GM19023 (cell line): Measurements from ENCODE around the gene WRAP53.
"Not testable (repeated sequence)": the region's sequence is repeated elsewhere in the genome, so short reads cannot be mapped to it uniquely, and the experiment has no call there.

Source experiments
- ATAC-seq: cut with Tn5 transposase; IDR thresholded peaks from one replicate; pipeline ENCODE4 v1.9.1; 2021; ENCODE audit warnings: mild to moderate bottlenecking, moderate library complexity; ENCODE audit not compliant: unreplicated experiment

WRAP53 gene

DNA sequence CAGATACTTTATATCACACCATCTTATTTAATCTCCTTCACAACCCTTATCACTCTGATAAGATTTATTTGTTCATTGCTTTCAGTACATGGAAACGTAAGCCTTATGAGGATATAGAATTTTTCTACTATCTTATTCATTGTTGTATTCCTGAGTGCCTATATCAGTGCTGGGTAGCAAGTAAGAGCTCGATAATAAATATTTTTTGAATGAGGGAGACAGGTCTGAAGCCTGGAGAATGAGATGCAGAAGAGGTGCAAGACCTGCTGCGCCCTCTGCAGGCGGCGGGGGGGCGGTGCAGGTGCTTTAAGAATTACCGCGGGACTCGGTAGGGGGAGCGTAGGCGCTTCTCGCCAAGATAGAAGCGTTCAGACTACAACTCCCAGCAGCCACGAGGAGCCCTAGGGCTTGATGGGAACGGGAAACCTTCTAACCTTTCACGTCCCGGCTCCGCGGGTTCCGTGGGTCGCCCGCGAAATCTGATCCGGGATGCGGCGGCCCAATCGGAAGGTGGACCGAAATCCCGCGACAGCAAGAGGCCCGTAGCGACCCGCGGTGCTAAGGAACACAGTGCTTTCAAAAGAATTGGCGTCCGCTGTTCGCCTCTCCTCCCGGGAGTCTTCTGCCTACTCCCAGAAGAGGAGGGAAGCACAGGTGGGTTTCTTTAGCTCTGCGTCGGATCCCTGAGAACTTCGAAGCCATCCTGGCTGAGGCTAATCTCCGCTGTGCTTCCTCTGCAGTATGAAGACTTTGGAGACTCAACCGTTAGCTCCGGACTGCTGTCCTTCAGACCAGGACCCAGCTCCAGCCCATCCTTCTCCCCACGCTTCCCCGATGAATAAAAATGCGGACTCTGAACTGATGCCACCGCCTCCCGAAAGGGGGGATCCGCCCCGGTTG is at the start of gene WRAP53:
WRAP53 (plus strand) TSS at position 570 of the 900 bp plus-strand sequence; CDS start at position 742, 172 bp downstream.
- peak; percentile 73 for ATAC-seq

DNA sequence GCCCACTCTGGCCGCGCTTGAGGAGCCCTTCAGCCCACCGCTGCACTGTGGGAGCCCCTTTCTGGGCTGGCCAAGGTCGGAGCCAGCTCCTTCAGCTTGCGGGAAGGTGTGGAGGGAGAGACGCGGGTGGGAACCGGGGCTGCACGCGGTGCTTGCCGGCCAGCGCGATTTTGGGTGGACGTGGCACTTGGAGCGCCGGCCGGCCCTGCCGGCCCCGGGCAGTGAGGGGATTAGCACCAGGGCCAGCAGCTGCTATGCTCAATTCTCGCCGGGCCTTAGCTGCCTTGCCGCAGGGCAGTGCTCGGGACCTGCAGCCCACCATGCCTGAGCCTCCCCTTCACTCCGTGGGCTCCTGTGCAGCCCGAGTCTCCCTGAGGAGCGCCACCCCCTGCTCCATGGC is 47.5 kb upstream of the WRAP53 start:
- ATAC-seq = no peak

DNA sequence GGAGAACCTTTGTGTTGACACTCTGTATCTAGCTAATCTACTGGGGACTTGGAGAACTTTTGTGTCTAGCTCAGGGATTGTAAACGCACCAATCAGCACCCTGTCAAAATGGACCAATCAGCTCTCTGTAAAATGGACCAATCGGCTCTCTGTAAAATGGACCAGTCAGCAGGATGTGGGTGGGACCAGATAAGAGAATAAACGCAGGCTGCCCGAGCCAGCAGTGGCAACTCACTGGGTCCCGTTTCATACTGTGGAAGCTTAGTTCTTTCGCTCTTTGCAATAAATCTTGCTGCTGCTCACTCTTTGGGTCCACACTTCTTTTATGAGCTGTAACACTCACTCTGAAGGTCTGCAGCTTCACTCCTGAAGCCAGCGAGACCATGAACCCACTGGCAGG is 46.6 kb upstream of the WRAP53 start:
- ATAC-seq = not testable (repeated sequence)

DNA sequence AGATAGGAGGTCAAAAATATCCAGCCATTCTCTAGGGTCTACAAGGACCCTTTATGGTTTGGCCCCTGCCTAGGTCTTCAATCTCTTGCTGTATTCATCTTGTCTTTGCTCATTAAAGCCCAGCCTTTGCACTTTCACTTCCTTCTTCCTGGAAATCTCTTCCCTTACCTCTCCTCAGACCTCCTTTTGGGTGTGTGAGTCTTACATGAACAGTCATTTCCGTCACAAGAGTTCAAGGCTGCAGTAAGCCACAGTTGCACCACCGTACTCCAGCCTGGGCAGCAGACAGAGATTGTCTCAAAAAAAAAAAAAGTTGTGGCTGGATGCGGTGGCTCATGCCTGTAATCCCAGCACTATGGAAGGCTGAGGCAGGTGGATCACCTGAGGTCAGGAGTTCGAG is 43.5 kb upstream of the WRAP53 start:
- ATAC-seq = no peak

GRCh38 chr17:7646457-7646856 is 41.8 kb upstream of the WRAP53 start:
- ATAC-seq = no peak

- ATAC-seq = no peak
Measured at GRCh38 chr17:7647018-7647417, 41.3 kb upstream of the WRAP53 start.

- no peak for ATAC-seq
Measured at GRCh38 chr17:7650509-7651096, 37.7 kb upstream of the WRAP53 start, which contains the start of gene ATP1B2. Gene ATP1B2 (plus strand): TSS chr17:7650926. CDS start chr17:7651519, 593 bp downstream.

DNA sequence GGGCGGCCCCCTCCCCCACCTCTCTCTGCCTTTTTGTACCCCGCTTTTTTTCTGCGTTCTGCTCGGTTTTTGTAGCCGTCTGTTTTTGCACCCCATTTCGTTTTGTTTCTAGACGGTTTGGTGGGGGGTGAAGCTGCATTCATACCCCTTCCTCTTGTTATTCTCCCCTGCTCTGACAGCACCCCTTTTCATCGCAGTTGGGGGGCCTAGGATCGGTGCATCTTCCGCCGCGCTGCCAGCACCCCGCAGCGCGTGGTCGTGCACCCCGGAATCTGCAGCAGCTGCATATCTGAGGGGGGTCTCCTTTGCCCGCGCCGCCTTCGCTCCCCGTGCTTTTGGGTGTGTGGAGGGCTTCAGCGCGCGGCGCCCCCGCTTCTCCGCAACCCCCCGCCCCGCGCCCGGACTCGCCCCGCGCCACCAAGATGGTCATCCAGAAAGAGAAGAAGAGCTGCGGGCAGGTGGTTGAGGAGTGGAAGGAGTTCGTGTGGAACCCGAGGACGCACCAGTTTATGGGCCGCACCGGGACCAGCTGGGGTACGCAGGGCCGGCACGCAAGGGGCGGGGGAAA is 37.1 kb upstream of the WRAP53 start:
- no peak for ATAC-seq

- no peak for ATAC-seq
Measured at GRCh38 chr17:7651665-7652387, 36.5 kb upstream of the WRAP53 start.

DNA sequence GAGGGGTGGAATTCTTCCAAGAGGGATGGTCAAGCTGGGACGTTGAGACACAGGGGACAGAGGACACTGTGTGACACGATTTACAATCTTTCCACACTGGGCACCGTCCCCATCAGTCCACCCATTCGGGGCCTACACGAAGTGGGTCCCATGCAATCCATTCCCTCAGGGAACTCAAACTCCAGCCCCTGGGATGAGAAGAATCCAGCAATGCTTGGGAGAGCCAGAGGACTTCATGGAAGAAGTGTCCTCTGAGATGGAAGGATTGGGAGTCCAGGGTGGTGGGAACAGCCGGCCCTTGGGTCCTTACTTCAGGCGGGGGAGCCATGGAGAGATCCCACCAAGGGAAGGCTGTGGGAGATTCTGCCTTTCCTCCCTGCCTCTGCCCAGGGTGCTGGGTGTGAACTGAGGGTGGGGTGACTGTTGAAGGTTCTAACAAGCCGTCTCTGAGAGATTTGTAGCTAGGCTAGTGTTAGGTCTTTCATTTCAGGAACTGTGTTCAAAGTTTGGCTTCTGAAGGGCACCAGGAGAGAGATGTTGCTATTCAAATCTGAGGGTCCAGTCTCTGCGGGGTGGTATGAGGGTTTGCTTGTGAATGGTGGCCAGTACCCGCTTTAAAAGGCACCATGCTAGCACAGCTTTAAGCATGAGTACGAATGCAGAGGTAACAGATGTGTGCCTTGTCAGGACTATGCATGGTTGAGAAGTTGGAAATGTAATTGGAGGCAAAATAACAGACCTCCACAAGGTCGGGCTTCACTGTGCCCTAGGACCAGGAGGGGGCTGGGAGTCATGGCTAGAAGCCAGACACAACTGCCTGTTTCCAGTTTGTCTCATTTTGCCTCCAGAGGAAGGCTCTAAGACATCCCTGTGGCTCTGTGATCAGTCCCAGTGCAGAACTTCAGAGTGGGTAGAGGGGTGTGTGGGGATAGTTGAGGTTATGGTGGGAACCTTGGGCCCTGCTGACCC is 35.6 kb upstream of the WRAP53 start:
- ATAC-seq = no peak

DNA sequence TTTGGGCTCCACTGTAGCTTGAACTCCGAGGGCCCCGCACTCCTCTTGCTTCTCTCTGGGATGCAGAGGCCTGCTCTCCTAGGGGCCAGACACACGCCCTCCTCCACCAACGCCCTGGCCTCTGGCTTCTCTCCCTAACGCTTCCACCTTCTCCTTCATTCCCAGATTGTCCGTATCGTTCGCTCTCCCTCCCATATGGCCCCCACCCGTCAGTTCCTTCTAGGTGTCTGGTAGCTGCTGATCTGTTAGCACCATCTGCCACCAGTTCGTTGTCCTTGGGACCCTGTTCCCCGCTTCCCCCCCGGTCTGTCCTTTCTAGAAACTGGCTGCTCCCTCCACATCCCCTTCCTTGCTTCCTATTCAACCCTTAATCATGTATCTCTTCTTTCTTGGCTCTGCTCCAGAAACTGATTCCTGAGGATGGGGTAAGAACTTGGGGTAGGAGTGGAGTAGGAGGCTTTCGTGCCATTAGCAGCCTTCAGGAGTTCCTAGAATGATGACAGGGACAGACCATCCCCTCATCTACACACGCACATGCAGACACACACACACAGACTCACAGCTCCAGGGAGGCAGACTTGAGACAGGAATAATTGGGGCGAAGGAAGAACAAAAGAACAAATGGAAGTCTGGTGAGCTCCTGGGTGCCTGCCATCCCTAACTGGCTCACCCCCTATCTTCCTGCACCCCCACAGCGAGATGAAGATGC is 33.3 kb upstream of the WRAP53 start:
- ATAC-seq = no peak

DNA sequence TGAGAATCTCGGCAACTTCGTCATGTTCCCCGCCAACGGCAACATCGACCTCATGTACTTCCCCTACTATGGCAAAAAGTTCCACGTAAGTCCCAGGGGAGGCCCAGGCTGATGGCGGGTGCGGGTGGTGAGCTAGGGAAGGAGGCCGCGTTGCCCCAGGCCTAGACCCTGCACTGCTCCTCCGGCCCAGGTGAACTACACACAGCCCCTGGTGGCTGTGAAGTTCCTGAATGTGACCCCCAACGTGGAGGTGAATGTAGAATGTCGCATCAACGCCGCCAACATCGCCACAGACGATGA is 32.8 kb upstream of the WRAP53 start:
- ATAC-seq = no peak

DNA sequence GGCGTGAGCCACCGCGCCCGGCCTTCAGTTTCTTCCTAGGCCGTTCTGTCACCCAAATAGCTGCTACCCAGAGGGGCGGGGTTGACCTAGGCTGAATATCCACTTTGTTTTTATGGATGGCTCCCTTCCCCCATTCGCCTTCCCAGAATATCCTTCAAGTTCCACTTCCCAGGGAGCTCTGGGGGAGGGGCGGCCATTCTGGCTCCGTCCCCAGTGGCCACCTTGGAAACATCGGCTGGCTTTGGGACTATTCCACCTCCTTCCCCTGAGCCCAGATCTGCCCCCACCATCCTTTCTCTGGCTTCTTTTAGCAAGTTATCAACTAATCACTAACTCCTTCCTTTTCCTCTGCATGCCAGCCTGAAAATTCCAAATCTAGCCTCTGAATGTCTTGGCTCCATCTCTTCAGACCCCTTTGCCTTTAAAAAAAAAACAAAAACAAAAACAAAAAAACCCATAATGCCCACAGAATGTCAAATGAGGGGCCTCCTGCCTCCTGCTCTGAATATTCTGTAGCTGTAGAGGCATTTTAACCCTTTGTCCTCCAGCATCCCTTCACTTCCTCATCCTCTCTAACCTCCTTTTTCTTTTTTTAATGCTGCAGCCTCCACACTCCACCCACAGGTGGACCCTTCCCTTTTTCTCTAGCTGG is 31.2 kb upstream of the WRAP53 start:
- ATAC-seq = no peak

DNA sequence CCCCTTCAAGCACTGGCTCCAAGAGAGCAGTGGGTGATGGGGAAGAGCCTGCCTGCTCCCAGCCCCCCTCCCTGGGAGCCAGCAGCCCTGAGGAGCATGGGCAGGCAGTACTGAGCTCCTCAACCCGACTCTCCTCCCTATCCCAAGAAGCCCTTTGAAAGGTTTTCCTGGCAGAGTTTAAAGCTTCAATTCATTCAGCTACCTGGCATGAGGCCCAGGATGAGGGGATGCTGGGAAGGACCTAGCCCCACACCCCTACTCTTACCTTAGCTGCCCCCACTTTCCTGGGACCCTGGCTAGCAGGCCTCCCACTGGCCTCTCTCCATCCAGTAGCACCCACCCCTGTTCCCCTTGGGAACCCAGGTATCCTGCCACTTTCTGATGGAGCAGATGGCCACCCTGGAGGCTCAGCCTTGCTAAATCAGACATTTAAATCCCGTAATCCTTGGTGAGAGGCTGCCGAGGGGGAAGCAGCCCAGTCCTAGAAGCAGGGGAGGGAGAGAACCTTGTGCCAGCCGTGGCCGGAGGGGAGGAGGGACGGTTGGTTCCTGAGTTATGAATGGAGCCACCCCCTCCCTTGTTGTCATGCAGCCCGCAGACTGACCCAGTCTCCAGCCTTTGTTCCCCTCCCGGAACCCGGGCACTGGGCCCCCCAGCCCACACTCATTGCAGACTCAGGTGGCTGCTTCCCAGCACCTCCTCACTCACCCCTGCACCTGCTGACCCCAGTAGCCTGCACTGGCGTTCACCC is 20.4 kb upstream of the WRAP53 start:
- no peak for ATAC-seq

- ATAC-seq = no peak
Measured at GRCh38 chr17:7668482-7668881, 19.8 kb upstream of the WRAP53 start.

DNA sequence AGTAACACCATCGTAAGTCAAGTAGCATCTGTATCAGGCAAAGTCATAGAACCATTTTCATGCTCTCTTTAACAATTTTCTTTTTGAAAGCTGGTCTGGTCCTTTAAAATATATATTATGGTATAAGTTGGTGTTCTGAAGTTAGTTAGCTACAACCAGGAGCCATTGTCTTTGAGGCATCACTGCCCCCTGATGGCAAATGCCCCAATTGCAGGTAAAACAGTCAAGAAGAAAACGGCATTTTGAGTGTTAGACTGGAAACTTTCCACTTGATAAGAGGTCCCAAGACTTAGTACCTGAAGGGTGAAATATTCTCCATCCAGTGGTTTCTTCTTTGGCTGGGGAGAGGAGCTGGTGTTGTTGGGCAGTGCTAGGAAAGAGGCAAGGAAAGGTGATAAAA is 15.0 kb upstream of the WRAP53 start:
- no peak for ATAC-seq

DNA sequence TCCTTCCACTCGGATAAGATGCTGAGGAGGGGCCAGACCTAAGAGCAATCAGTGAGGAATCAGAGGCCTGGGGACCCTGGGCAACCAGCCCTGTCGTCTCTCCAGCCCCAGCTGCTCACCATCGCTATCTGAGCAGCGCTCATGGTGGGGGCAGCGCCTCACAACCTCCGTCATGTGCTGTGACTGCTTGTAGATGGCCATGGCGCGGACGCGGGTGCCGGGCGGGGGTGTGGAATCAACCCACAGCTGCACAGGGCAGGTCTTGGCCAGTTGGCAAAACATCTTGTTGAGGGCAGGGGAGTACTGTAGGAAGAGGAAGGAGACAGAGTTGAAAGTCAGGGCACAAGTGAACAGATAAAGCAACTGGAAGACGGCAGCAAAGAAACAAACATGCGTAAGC is 13.3 kb upstream of the WRAP53 start:
- ATAC-seq = no peak

DNA sequence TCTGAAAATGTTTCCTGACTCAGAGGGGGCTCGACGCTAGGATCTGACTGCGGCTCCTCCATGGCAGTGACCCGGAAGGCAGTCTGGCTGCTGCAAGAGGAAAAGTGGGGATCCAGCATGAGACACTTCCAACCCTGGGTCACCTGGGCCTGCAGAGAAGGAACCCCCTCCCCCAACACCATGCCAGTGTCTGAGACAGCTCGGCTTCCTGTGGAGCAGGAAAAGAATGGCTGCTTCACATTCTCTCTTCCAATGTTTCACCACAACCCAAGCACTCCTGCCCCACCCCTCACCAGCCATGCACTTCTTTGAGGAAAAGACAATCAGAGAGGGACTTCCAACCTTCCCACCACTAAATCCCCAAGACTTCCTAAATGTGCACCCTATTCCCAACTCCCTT is 11.7 kb upstream of the WRAP53 start:
- no peak for ATAC-seq
